ENCODE data around the gene PRAMEF25. TPM values are rescaled to one million over a fixed set of nuclear protein-coding genes. Genes with fewer than 3 reads are reported as not detected.

Gene PRAMEF25
- not detected in 5 replicates for total RNA-seq (2022; extraction: Qiagen RNA extraction)

GRCh38 chr1:13070474-13070873 is at the start of gene PRAMEF25:
Gene PRAMEF25, plus strand, starts transcription at chr1:13070774. Its CDS starts 2,920 bp downstream, at chr1:13073694.

DNA sequence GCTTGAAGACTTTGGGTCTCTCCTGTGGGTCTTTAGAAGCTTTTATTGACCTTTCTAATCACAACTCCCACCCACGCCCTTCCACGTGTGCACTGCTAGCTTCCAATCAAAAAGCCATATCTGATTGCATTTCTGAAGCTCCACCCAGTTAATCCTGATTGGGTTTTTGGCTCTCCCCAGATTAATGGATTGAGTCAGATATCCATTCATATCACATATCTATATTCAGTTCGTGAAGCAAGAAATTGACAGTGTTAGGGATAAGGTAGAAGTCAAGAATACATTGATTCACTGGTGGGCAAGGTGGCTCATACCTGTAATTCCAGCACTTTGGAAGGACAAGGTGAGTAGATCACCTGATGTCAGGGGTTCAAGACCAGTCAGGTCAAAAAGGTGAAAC is 14.1 kb upstream of the PRAMEF25 start, which contains the start of gene PRAMEF27:
Gene PRAMEF27 (minus strand): TSS at position 101 of the 400 bp plus-strand sequence. CDS start 2,916 bp downstream, outside the sequence.

GRCh38 chr1:13116754-13117153 is 46.2 kb downstream of the PRAMEF25 start, which contains the start of gene HNRNPCL2:
Gene HNRNPCL2, minus strand, starts transcription at chr1:13116854. Its CDS starts 454 bp downstream, at chr1:13116400.

Other genes starting within 250 kb of the PRAMEF25 start
- not detected in 5 replicates for gene PRAMEF11, start 239.4 kb upstream of the PRAMEF25 start, total RNA-seq (2022; extraction: Qiagen RNA extraction)
- not detected in 5 replicates for gene HNRNPCL1, start 222.1 kb upstream of the PRAMEF25 start, total RNA-seq (2022; extraction: Qiagen RNA extraction)
- gene PRAMEF2, start 213.7 kb upstream of the PRAMEF25 start, total RNA-seq (2022; extraction: Qiagen RNA extraction): 0.07 to 0.24 TPM (median 0.13 TPM) in 5 replicates
- 0.06 TPM in 1 of 5 replicates, not detected in the others for gene PRAMEF4, start 184.6 kb upstream of the PRAMEF25 start, total RNA-seq (2022; extraction: Qiagen RNA extraction)
- gene PRAMEF10, start 172.5 kb upstream of the PRAMEF25 start, total RNA-seq (2022; extraction: Qiagen RNA extraction): not detected in 5 replicates
- 0.07 to 0.15 TPM (median 0.12 TPM) in 3 of 5 replicates, not detected in the others for gene PRAMEF7, start 154.2 kb upstream of the PRAMEF25 start, total RNA-seq (2022; extraction: Qiagen RNA extraction)
- gene PRAMEF6, start 123.2 kb upstream of the PRAMEF25 start, total RNA-seq (2022; extraction: Qiagen RNA extraction): not detected in 5 replicates
- gene PRAMEF27, start 14.2 kb upstream of the PRAMEF25 start, total RNA-seq (2022; extraction: Qiagen RNA extraction): not detected in 5 replicates
- gene HNRNPCL3, start 10.0 kb upstream of the PRAMEF25 start, total RNA-seq (2022; extraction: Qiagen RNA extraction): not detected in 5 replicates
- gene HNRNPCL2, start 46.1 kb downstream of the PRAMEF25 start, total RNA-seq (2022; extraction: Qiagen RNA extraction): not detected in 5 replicates
- gene PRAMEF26, start 85.2 kb downstream of the PRAMEF25 start, total RNA-seq (2022; extraction: Qiagen RNA extraction): not detected in 5 replicates
- gene HNRNPCL4, start 94.9 kb downstream of the PRAMEF25 start, total RNA-seq (2022; extraction: Qiagen RNA extraction): not detected in 5 replicates
- not detected in 5 replicates for gene PRAMEF9, start 101.1 kb downstream of the PRAMEF25 start, total RNA-seq (2022; extraction: Qiagen RNA extraction)
- gene PRAMEF13, start 130.6 kb downstream of the PRAMEF25 start, total RNA-seq (2022; extraction: Qiagen RNA extraction): 0.09 TPM in 1 of 5 replicates, not detected in the others
- not detected in 5 replicates for gene PRAMEF18, start 155.4 kb downstream of the PRAMEF25 start, total RNA-seq (2022; extraction: Qiagen RNA extraction)
- not detected in 5 replicates for gene PRAMEF5, start 183.4 kb downstream of the PRAMEF25 start, total RNA-seq (2022; extraction: Qiagen RNA extraction)
- gene PRAMEF8, start 214.4 kb downstream of the PRAMEF25 start, total RNA-seq (2022; extraction: Qiagen RNA extraction): 0.11 TPM in 1 of 5 replicates, not detected in the others
- not detected in 5 replicates for gene PRAMEF33, start 232.8 kb downstream of the PRAMEF25 start, total RNA-seq (2022; extraction: Qiagen RNA extraction)
- not detected in 5 replicates for gene PRAMEF15, start 244.8 kb downstream of the PRAMEF25 start, total RNA-seq (2022; extraction: Qiagen RNA extraction)